ENCODE results near the gene PVRIG. TPM values are rescaled to one million over a fixed set of nuclear protein-coding genes. Genes with fewer than 3 reads are reported as not detected.
A peak's percentile ranks its signal among the peaks of the same experiment; 100 is the strongest.
"Not testable (repeated sequence)": the region's sequence is repeated elsewhere in the genome, so short reads cannot be mapped to it uniquely, and the experiment has no call there.

Gene PVRIG
- polyA plus RNA-seq, result 1.5 TPM
- long read RNA-seq, donor 1, result 0 reads
- long read RNA-seq, donor 2, result 0 reads
- long read RNA-seq, donor 3, result 0 reads
- long read RNA-seq, donor 4, result 0 reads
- long read RNA-seq, donor 5, result 0 reads
- long read RNA-seq, donor 6, result 0 reads
- long read RNA-seq, donor 7, result 0 reads
- long read RNA-seq, donor 8, result 0 reads
- long read RNA-seq, donor 9, result 0 reads
- long read RNA-seq, donor 10, result 0 reads
- long read RNA-seq, donor 11, result 0 reads

GRCh38 chr7:100219801-100220585, at the start of gene PVRIG:
PVRIG (plus strand) TSS chr7:100219949; CDS start chr7:100219971, 22 bp downstream.
- not testable (repeated sequence) for DNase-seq; H3K9me3 ChIP-seq (ENCODE audit: control insufficient read depth, low read depth, low read length); H3K4me3 ChIP-seq (ENCODE audit: low read length); H3K4me1 ChIP-seq (ENCODE audit: control insufficient read depth, insufficient read depth, low read length); H3K27ac ChIP-seq (ENCODE audit: low read length); H3K27me3 ChIP-seq (ENCODE audit: control insufficient read depth, insufficient read depth, low read length)
- peaks cover 21% of the 10 kb centered on the region for H3K36me3 ChIP-seq (ENCODE audit: control insufficient read depth, insufficient read depth, low read length)
- WGBS (ENCODE audit: insufficient coverage, low lambda C conversion rate), result no CpG with 5 or more reads among the region's 27 CpGs

GRCh38 chr7:100170101-100170897, 49.5 kb upstream of the PVRIG start:
- peaks cover 32% of the 10 kb centered on the region for H3K4me1 ChIP-seq (ENCODE audit: control insufficient read depth, insufficient read depth, low read length)
- peaks cover 33% of the 10 kb centered on the region for H3K27me3 ChIP-seq (ENCODE audit: control insufficient read depth, insufficient read depth, low read length)
- 89% methylated on average over 3 of the region's 11 CpGs for WGBS (ENCODE audit: insufficient coverage, low lambda C conversion rate)
- H3K9me3 ChIP-seq (ENCODE audit: control insufficient read depth, low read depth, low read length), result peaks cover 3% of the 10 kb centered on the region
- H3K4me3 ChIP-seq (ENCODE audit: low read length), result no peak overlapping the region
- no peak for DNase-seq
- H3K27ac ChIP-seq (ENCODE audit: low read length), result no peak overlapping the region
- H3K36me3 ChIP-seq (ENCODE audit: control insufficient read depth, insufficient read depth, low read length), result no peaks in the 10 kb centered on the region

GRCh38 chr7:100171087-100171681, 48.6 kb upstream of the PVRIG start:
- no peak for DNase-seq
- Histone ChIP-seq H3K9me3 (ENCODE audit: control insufficient read depth, low read depth, low read length) (peaks cover 3% of the 10 kb centered on the region), H3K27ac (ENCODE audit: low read length) (no peak overlapping the region), H3K27me3 (ENCODE audit: control insufficient read depth, insufficient read depth, low read length) (peaks cover 32% of the 10 kb centered on the region), H3K4me1 (ENCODE audit: control insufficient read depth, insufficient read depth, low read length) (peaks cover 32% of the 10 kb centered on the region), H3K36me3 (ENCODE audit: control insufficient read depth, insufficient read depth, low read length) (no peaks in the 10 kb centered on the region), H3K4me3 (ENCODE audit: low read length) (no peak overlapping the region)
- no CpG with 5 or more reads among the region's 61 CpGs for WGBS (ENCODE audit: insufficient coverage, low lambda C conversion rate)

GRCh38 chr7:100171840-100172239, 47.9 kb upstream of the PVRIG start:
- no peaks in the 10 kb centered on the region for H3K36me3 ChIP-seq (ENCODE audit: control insufficient read depth, insufficient read depth, low read length)
- peaks cover 27% of the 10 kb centered on the region for H3K27me3 ChIP-seq (ENCODE audit: control insufficient read depth, insufficient read depth, low read length)
- no CpG with 5 or more reads among the region's 22 CpGs for WGBS (ENCODE audit: insufficient coverage, low lambda C conversion rate)
- H3K4me3 ChIP-seq (ENCODE audit: low read length), result no peak overlapping the region
- peaks cover 3% of the 10 kb centered on the region for H3K9me3 ChIP-seq (ENCODE audit: control insufficient read depth, low read depth, low read length)
- DNase-seq, result no peak
- H3K27ac ChIP-seq (ENCODE audit: low read length), result no peak overlapping the region
- peaks cover 28% of the 10 kb centered on the region for H3K4me1 ChIP-seq (ENCODE audit: control insufficient read depth, insufficient read depth, low read length)

GRCh38 chr7:100173806-100174495, 45.8 kb upstream of the PVRIG start:
- H3K36me3 ChIP-seq (ENCODE audit: control insufficient read depth, insufficient read depth, low read length), result no peaks in the 10 kb centered on the region
- H3K9me3 ChIP-seq (ENCODE audit: control insufficient read depth, low read depth, low read length), result peaks cover 12% of the 10 kb centered on the region
- WGBS (ENCODE audit: insufficient coverage, low lambda C conversion rate), result 100% methylated on average over 1 of the region's 11 CpGs
- H3K4me1 ChIP-seq (ENCODE audit: control insufficient read depth, insufficient read depth, low read length), result peaks cover 14% of the 10 kb centered on the region
- no peak for DNase-seq
- peaks cover 36% of the 10 kb centered on the region for H3K27me3 ChIP-seq (ENCODE audit: control insufficient read depth, insufficient read depth, low read length)
- H3K4me3 ChIP-seq (ENCODE audit: low read length), result no peak overlapping the region
- no peak overlapping the region for H3K27ac ChIP-seq (ENCODE audit: low read length)

GRCh38 chr7:100174582-100174981, 45.2 kb upstream of the PVRIG start:
- DNase-seq, result no peak
- Histone ChIP-seq H3K36me3 (ENCODE audit: control insufficient read depth, insufficient read depth, low read length) (no peaks in the 10 kb centered on the region), H3K27ac (ENCODE audit: low read length) (no peak overlapping the region), H3K9me3 (ENCODE audit: control insufficient read depth, low read depth, low read length) (peaks cover 12% of the 10 kb centered on the region), H3K4me3 (ENCODE audit: low read length) (no peak overlapping the region), H3K27me3 (ENCODE audit: control insufficient read depth, insufficient read depth, low read length) (peaks cover 39% of the 10 kb centered on the region), H3K4me1 (ENCODE audit: control insufficient read depth, insufficient read depth, low read length) (peaks cover 14% of the 10 kb centered on the region)
- WGBS (ENCODE audit: insufficient coverage, low lambda C conversion rate), result no CpG with 5 or more reads among the region's 5 CpGs

- Histone ChIP-seq H3K36me3 (ENCODE audit: control insufficient read depth, insufficient read depth, low read length) (no peaks in the 10 kb centered on the region), H3K9me3 (ENCODE audit: control insufficient read depth, low read depth, low read length) (peaks cover 12% of the 10 kb centered on the region), H3K27ac (ENCODE audit: low read length) (no peak overlapping the region), H3K4me1 (ENCODE audit: control insufficient read depth, insufficient read depth, low read length) (peaks cover 14% of the 10 kb centered on the region), H3K4me3 (ENCODE audit: low read length) (no peak overlapping the region), H3K27me3 (ENCODE audit: control insufficient read depth, insufficient read depth, low read length) (peaks cover 33% of the 10 kb centered on the region)
- WGBS (ENCODE audit: insufficient coverage, low lambda C conversion rate), result no CpG with 5 or more reads among the region's 14 CpGs
- no peak for DNase-seq
These were observed 44.3 kb upstream of the PVRIG start for GRCh38 chr7:100175296-100175935.

- no peaks in the 10 kb centered on the region for H3K36me3 ChIP-seq (ENCODE audit: control insufficient read depth, insufficient read depth, low read length)
- peaks cover 9% of the 10 kb centered on the region for H3K4me1 ChIP-seq (ENCODE audit: control insufficient read depth, insufficient read depth, low read length)
- H3K27me3 ChIP-seq (ENCODE audit: control insufficient read depth, insufficient read depth, low read length), result peaks cover 24% of the 10 kb centered on the region
- peak overlapping the region; percentile 59 for H3K4me3 ChIP-seq (ENCODE audit: low read length)
- WGBS (ENCODE audit: insufficient coverage, low lambda C conversion rate), result 35% methylated on average over 4 of the region's 14 CpGs
- H3K9me3 ChIP-seq (ENCODE audit: control insufficient read depth, low read depth, low read length), result peaks cover 10% of the 10 kb centered on the region
- DNase-seq, result no peak
- H3K27ac ChIP-seq (ENCODE audit: low read length), result no peak overlapping the region
These were observed 43.4 kb upstream of the PVRIG start for GRCh38 chr7:100176096-100177044.

All from large intestine (tissue), 12 donors.